GM21360 (cell line): ENCODE results near the gene REEP5.

ENCODE experiments used
- ATAC-seq: cut with Tn5 transposase; IDR thresholded peaks from one replicate; pipeline ENCODE4 v1.9.1; 2021; ENCODE audit warnings: mild to moderate bottlenecking, moderate library complexity; ENCODE audit not compliant: unreplicated experiment

Gene REEP5

DNA sequence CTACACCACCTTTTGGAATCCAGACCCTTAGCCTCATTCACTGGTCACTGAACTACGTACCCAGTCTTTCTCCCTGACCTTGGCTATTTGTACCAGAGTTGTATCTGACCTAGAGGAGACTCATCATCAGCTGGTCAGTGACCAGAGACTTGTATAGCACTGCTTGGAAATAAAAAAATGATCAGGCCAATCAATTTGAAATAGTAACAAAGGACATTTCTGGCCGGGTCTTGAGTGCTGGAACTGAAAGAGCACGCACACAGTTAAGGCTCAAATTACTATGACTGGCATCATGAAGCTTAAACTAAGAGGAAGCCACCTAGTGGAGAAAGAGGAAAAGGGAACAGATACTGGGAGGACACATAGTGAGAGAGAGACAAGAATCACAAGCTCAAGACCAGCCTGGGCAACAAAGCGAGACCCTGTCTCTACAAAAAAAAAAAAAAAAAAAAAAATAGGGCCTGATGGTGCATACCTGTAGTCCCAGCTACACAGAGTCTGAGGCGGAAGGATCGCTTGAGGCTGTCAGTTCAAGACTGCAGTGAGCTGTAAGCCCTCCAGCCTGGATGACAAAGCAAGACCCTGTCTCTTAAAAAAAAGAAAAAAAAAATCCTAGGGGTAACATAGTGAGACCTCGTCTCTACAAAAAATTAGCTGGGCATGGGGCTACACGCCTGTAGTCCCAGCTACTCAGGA is 73.8 kb downstream of the REEP5 start:
- peak; percentile 99 for ATAC-seq

DNA sequence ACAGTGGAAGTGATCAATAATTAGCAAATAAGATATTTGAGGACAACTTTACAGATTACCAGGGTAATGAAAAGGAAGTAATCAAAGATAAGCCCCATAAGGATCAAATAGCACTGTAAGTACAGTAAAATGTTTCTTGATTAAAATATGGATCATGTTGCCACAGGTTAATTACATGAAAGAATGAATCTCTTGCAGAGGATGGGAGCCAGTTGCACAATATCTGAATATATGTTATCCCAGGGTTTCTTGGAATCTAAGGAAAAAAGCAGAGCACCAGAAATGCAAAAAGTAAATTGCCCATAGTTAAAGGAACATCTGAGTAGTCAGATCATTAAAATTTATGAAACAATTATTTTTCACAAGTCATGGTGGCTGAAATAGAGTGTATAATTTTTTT is 74.7 kb downstream of the REEP5 start:
- ATAC-seq = no peak

DNA sequence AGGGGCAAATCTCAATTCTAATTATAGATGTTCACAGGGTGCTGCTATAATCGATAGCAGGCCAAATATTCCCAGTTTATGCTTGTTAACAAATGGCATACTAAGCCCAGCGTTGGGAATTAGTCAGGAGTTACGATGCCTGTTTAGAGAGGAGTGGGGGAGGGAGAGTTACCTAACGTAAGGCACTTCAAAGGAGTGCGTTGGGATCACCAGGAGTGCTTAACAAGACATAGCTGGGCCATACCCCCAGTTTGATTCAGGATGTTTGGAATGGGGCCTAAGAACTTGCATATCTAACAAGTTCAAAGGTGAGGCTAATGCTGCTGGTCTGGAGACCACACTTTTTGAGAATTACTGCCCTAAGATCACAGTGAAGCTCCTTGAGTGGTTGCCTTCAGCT is 75.5 kb downstream of the REEP5 start:
- ATAC-seq = no peak

DNA sequence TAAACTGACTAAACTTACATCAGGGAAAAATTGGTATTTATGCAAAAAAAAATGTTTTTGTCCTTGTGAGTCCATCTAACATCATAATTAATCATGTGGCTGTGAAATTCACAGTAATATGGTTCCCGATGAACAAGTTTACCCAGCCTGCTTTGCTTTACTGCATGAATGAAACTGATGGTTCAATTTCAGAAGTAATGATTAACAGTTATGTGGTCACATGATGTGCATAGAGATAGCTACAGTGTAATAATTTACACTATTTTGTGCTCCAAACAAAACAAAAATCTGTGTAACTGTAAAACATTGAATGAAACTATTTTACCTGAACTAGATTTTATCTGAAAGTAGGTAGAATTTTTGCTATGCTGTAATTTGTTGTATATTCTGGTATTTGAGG is 77.5 kb downstream of the REEP5 start:
- ATAC-seq = no peak

DNA sequence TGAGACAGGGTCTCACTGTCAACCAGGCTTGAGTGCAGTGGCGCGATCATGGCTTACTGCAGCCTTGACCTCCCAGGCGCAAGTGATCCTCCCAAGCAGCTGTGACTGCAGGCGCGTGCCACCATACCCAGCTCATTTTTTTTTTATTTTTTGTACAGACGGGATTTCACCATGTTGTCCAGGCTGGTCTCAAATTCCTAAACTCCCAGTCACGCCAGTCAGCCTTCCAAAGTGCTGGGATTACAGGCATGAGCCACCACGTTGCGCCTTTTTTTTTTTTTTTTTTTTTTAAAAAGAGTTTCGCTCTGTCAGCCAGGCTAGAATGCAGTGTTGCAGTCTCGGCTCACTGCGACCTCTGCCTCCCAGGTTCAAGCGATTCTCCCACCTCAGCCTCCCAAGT is 88.1 kb downstream of the REEP5 start:
- ATAC-seq = no peak

DNA sequence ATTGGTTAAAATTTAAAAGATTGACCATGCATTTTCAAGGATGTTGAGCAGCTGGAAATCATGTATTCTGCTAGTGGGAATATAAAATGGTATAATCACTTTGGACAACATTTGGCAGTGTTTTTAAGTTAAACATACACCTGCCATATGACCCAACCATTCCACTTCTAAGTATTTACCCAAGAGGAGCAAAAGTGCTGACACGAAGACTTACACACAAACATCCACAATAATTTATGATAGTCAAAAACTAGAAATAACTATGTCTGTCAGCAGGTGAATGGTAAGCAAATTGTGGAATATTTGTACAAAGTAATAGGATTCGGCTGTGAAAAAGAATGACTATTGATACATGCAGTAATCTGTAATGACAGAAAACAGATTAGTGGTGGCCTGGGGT is 91.6 kb downstream of the REEP5 start:
- no peak for ATAC-seq
